Hepatocyte (in vitro differentiated cells): ENCODE data around the gene NAT14. TPM values are rescaled to one million over a fixed set of nuclear protein-coding genes. Genes with fewer than 3 reads are reported as not detected.

ENCODE experiments used
- DNase-seq: peaks from one replicate; pipeline ENCODE4 v3.0.0-alpha.2; 2016; ENCODE audit warnings: low spot score
- H2AFZ ChIP-seq: fragments of 200-600 bp; sonication (generic); 2 replicates; pipeline ENCODE4 v1.6.0; 2016; ENCODE audit warnings: antibody characterized with exemption, mild to moderate bottlenecking
- H3K27ac ChIP-seq: fragments of 200-600 bp; sonication (generic); 2 replicates; pipeline ENCODE4 v1.5.1; 2016; ENCODE audit warnings: mild to moderate bottlenecking
- H3K27me3 ChIP-seq: fragments of 200-600 bp; sonication (generic); 2 replicates; pipeline ENCODE4 v1.6.1; 2016
- H3K36me3 ChIP-seq: fragments of 200-600 bp; sonication (generic); replicated peaks from 2 replicates; pipeline ENCODE4 v1.5.1; 2016; ENCODE audit warnings: low read depth; ENCODE audit not compliant: insufficient read depth
- H3K4me1 ChIP-seq: fragments of 200-600 bp; sonication (generic); 2 replicates; pipeline ENCODE4 v1.5.1; 2016; ENCODE audit warnings: mild to moderate bottlenecking, moderate library complexity; ENCODE audit not compliant: insufficient read depth
- H3K4me2 ChIP-seq: fragments of 200-600 bp; sonication (generic); 2 replicates; pipeline ENCODE4 v1.6.0; 2016
- H3K4me3 ChIP-seq: fragments of 200-600 bp; sonication (generic); 2 replicates; pipeline ENCODE4 v1.5.1; 2016; ENCODE audit warnings: mild to moderate bottlenecking
- H3K79me2 ChIP-seq: fragments of 200-600 bp; sonication (generic); 2 replicates; pipeline ENCODE4 v1.6.0; 2017; ENCODE audit warnings: mild to moderate bottlenecking
- H3K9me2 ChIP-seq: fragments of 200-600 bp; sonication (generic); replicated peaks from 2 replicates; pipeline ENCODE4 v1.6.0; 2017; ENCODE audit warnings: mild to moderate bottlenecking; ENCODE audit not compliant: insufficient read depth
- H3K9me3 ChIP-seq: fragments of 200-600 bp; sonication (generic); 2 replicates; pipeline ENCODE4 v1.5.1; 2016; ENCODE audit warnings: low read depth, mild to moderate bottlenecking
- H4K20me1 ChIP-seq: fragments of 200-600 bp; sonication (generic); 2 replicates; pipeline ENCODE4 v1.6.0; 2016; ENCODE audit warnings: mild to moderate bottlenecking; ENCODE audit not compliant: insufficient read depth, poor library complexity, severe bottlenecking
- EZH2 ChIP-seq: fragments of 200-600 bp; sonication (generic); IDR thresholded peaks from 2 replicates; pipeline ENCODE4 v1.6.1; 2016; ENCODE audit warnings: antibody characterized with exemption, mild to moderate bottlenecking, borderline replicate concordance
- EZH2phosphoT487 ChIP-seq: fragments of 200-600 bp; sonication (generic); IDR thresholded peaks from one replicate; pipeline ENCODE4 v1.6.1; 2018; ENCODE audit warnings: antibody characterized with exemption, mild to moderate bottlenecking, low read depth, moderate library complexity; ENCODE audit not compliant: unreplicated experiment, severe bottlenecking
- WGBS: methylation state at CpG from one replicate; pipeline ENCODE4 v1.1.6; 2016; ENCODE audit warnings: low lambda C conversion rate; ENCODE audit errors: missing lambda C conversion rate; 5-methylcytosine and 5-hydroxymethylcytosine counted together
- polyA plus RNA-seq: library from polyadenylated mRNA; unstranded; fragments of >200 nt; fragmentation: Nextera tagmentation; extraction: Ambion mirVana; gene quantifications from 2 replicates; pipeline ENCODE4 v1.2.1, GENCODE V29; 2016
- total RNA-seq: library from RNA; depleted of rRNA; stranded (reverse); fragments of >200 nt; gene quantifications from 2 replicates; pipeline ENCODE4 v1.2.3, GENCODE V29; 2014
- TF ChIP-seq, protein P1 (sequence below): fragments of 200-600 bp; sonication (generic); IDR thresholded peaks from 2 replicates; pipeline ENCODE4 v1.5.1; 2016; ENCODE audit warnings: antibody characterized with exemption, mild to moderate bottlenecking; ENCODE audit not compliant: poor library complexity

The NAT14 gene
- total and polyA plus RNA-seq, 2 experiments from 2014 or later: 22.3 to 40.3 TPM

DNA sequence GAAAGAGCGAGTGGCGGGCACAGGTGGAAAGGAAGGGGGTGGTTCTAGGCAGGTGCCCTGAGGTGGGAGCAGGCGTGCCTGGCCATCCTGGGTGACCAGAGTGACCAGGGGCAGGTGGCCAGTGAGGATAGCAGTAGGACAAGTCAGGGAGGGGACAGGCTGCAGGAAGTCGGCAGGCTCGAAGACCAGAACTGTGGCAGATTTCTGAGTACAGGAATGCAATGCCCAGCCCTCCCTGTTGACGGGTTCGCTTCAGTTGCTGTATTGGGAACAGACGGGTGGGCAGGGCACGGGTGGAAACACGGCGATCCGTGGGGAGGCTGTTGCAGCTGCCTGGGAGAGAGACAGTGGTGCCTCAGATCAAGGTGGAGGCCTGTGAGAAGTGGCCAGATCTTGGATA is 6.6 kb upstream of the NAT14 start:
- Histone ChIP-seq H3K36me3 (no peaks in the 10 kb centered on the region), H3K9me3 (no peaks in the 10 kb centered on the region), H3K27ac (no peak overlapping the region), H3K79me2 (peaks cover 18% of the 10 kb centered on the region), H3K4me2 (peak overlapping the region; percentile 83), H2AFZ (no peak overlapping the region), H3K4me3 (no peak overlapping the region), H3K9me2 (no peaks in the 10 kb centered on the region), H3K27me3 (no peaks in the 10 kb centered on the region), H4K20me1 (no peaks in the 10 kb centered on the region), H3K4me1 (peaks cover 13% of the 10 kb centered on the region)
- TF ChIP-seq EZH2phosphoT487 (no peak), EZH2 (no peak)
- TF ChIP-seq, protein P1, sequence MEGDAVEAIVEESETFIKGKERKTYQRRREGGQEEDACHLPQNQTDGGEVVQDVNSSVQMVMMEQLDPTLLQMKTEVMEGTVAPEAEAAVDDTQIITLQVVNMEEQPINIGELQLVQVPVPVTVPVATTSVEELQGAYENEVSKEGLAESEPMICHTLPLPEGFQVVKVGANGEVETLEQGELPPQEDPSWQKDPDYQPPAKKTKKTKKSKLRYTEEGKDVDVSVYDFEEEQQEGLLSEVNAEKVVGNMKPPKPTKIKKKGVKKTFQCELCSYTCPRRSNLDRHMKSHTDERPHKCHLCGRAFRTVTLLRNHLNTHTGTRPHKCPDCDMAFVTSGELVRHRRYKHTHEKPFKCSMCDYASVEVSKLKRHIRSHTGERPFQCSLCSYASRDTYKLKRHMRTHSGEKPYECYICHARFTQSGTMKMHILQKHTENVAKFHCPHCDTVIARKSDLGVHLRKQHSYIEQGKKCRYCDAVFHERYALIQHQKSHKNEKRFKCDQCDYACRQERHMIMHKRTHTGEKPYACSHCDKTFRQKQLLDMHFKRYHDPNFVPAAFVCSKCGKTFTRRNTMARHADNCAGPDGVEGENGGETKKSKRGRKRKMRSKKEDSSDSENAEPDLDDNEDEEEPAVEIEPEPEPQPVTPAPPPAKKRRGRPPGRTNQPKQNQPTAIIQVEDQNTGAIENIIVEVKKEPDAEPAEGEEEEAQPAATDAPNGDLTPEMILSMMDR: no peak
- WGBS: 97% methylated on average over 10 of the region's 12 CpGs
- DNase-seq: no peak

DNA sequence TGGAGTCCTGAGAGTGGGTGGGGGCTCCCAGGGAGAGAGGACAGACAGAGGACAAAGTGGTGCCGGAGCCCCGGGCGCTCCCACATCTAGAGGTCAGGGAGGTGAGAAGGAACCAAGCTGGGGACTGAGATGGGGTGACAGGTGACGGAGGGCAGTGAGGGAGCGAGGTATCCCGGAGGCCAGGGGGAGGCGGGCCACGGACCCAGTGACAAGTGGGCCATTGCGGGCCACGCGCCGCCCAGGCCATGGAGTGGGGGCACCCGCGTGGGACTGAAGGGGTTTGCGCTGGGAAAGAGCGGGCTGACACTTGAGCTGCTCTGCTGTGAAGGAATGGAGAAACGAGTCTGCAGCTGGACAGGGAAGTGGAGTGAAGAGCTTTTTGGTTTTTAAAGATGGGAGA is 5.9 kb upstream of the NAT14 start:
- Histone ChIP-seq H4K20me1 (no peaks in the 10 kb centered on the region), H3K4me3 (no peak overlapping the region), H3K4me2 (no peak overlapping the region), H2AFZ (no peak overlapping the region), H3K4me1 (peaks cover 13% of the 10 kb centered on the region), H3K27ac (no peak overlapping the region), H3K9me2 (no peaks in the 10 kb centered on the region), H3K79me2 (peaks cover 20% of the 10 kb centered on the region), H3K9me3 (no peaks in the 10 kb centered on the region), H3K27me3 (no peaks in the 10 kb centered on the region), H3K36me3 (no peaks in the 10 kb centered on the region)
- no peak for DNase-seq
- WGBS: 91% methylated on average over 17 of the region's 17 CpGs
- TF ChIP-seq, protein P1: no peak
- no peak for TF ChIP-seq EZH2phosphoT487
- TF ChIP-seq EZH2: no peak

DNA sequence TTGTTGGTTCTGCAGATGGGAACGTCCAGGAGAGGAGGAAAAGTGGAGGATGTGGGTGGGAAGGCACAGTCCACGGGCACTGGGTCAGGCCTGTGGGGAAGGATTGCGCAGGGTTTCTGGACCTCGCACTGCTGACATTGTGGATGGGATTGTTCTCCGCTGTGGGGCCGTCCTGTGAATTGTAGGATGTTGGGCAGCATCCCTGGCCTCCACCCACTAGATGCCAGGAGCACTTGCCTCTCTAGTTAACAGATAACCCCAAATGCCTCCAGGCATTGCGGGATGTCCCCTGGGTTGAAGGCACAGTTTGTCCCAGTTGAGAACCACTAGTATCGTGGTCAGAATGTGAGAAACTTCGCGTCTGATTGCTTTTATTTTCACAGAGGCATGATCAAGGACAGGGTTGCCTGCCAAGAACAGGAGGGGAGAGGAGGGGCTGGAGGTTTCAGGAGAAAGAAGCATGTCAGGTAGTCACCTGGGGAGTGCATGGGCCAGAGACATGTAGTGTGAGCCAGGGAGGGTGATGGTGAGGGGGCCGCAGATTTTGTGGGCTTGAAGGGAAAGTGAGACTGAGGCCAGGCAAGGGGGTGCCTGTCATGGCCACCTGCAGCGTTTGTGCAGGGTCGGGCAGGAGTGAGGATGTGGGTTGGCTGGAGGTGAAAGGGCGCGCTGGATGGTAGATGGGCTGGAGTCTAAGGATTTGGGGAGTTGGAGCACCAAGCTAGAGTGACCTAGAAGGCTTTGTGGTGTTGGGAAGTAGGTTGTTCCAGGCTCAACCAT is 5.3 kb upstream of the NAT14 start:
- H3K4me3 ChIP-seq: no peak overlapping the region
- H4K20me1 ChIP-seq: no peaks in the 10 kb centered on the region
- TF ChIP-seq EZH2 (no peak), EZH2phosphoT487 (no peak)
- TF ChIP-seq, protein P1: no peak
- H3K27me3 ChIP-seq: no peaks in the 10 kb centered on the region
- no peak for DNase-seq
- H3K4me2 ChIP-seq: no peak overlapping the region
- no peak overlapping the region for H2AFZ ChIP-seq
- H3K9me3 ChIP-seq: no peaks in the 10 kb centered on the region
- peaks cover 25% of the 10 kb centered on the region for H3K79me2 ChIP-seq
- H3K36me3 ChIP-seq: no peaks in the 10 kb centered on the region
- no peak overlapping the region for H3K27ac ChIP-seq
- no peaks in the 10 kb centered on the region for H3K9me2 ChIP-seq
- peaks cover 17% of the 10 kb centered on the region for H3K4me1 ChIP-seq
- WGBS: 89% methylated on average over 15 of the region's 15 CpGs
